Measurements from ENCODE around the gene STARD10. TPM values are rescaled to one million over a fixed set of nuclear protein-coding genes. Genes with fewer than 3 reads are reported as not detected.

STARD10 gene
- total RNA-seq, 1 donor from 2014 or later, result 66.7 TPM

- DNase-seq (ENCODE audit: low spot score), result no peak
These were observed 32.5 kb upstream of the STARD10 start for GRCh38 chr11:72826191-72826941.

- DNase-seq (ENCODE audit: low spot score), result no peak
These were observed 31.8 kb upstream of the STARD10 start for GRCh38 chr11:72825661-72826060.

DNA sequence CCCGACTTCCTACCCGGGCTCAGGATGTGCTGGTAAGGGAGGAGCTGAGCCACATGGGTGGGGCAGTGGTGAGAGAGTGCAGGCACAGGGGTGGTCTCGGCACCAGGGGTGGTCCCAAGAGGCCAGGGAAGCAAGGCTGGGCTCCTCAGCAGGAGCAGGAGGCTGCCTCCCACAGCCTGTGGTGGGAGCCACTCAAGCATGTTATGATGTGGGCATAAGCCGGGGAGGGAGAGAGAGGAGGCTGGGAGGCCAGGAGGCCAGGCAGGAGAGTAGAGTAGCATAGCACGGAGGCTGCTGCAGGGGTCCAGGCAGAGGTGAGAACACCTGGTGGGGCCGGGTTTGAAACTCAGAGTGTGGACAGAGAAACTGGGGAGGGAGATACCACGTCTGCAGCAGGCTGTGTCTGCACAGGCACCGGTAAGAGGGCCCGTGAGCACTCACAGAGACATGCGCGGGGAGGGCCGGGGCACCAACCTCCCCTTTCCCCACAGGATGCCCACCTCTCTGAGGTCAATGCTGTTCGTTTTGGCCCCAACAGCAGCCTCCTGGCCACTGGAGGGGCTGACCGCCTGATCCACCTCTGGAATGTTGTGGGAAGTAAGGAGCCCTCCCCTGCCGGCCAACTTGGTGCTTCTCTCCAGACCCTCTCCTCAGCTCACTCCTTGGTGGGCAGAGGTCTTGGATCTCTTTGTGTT, 31.1 kb upstream of the STARD10 start:
- no peak for DNase-seq (ENCODE audit: low spot score)

GRCh38 chr11:72824020-72824419, 30.2 kb upstream of the STARD10 start:
- DNase-seq (ENCODE audit: low spot score), result no peak

GRCh38 chr11:72823105-72823804, 29.4 kb upstream of the STARD10 start:
- DNase-seq (ENCODE audit: low spot score), result no peak

DNA sequence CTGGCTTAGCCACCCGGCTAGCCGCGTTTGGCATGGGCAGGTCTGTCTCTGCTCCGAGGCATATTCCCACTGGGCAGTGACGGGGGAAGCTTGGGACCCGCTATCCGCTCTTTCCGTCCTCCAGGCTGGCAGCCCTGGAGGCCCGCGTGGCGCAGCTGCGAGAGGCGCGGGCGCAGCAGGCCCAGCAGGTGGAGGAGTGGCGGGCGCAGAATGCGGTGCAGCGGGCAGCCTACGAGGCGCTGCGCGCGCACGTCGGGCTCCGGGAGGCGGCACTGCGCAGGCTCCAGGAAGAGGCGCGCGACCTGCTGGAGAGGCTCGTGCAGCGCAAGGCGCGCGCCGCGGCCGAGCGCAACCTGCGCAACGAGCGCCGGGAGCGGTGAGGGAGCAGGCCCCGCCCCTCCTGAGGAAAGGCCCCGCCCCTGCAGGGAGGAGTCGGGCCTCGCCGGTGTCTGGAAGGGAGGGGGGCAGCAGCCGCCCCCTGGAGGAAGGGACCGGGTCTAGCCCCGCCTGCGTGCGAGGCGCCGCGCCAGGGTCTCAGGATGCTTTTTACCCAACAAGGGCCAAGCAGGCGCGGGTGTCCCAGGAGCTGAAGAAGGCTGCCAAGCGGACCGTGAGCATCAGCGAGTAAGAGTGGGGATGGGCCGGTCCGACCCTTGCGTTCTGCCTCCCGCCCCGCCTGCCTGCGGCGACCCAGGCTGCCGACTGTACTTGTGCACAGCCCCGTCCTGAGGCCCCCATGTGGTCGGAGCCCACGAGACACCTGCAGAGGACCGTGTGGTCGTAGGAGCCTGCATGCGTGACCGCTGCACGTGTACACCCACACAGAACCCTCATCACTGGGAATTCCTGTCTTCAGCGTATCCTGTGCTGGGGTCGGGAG, 28.3 kb upstream of the STARD10 start:
- peak; percentile 88 for DNase-seq (ENCODE audit: low spot score)

DNA sequence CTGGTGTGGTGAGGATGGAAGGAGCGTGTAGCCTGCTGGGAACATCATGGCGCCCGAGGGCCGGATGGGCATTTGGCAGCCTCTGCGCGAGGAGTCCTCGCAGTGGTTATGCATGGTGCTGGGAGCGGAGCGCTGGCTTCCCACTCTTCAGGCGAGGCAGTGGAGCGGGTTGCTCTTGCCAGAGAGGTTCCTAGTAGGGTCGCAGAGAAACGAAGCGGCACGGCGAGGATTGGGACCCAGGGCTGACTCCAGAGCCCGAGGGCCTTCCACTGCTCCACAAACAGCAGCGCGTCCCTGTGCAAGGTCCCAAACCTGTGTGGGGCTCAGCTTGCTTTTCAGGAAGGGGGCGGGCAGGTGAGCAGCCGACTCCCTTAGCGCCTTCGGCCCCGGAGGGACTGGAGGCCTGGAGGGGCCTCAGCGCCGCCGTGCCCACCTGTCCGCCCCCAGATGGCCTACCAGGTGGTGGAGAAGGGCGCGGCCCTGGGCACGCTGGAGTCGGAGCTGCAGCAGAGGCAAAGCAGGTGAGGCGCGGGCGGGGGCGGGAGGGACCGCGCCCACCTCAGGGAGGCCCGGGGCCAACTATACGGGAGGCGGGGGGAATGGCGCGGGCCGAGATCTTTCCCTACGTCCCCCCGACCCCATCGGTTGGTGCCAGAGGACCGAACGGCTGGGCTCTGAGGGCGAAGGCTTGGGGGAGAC, 27.5 kb upstream of the STARD10 start:
- DNase-seq (ENCODE audit: low spot score), result no peak

DNA sequence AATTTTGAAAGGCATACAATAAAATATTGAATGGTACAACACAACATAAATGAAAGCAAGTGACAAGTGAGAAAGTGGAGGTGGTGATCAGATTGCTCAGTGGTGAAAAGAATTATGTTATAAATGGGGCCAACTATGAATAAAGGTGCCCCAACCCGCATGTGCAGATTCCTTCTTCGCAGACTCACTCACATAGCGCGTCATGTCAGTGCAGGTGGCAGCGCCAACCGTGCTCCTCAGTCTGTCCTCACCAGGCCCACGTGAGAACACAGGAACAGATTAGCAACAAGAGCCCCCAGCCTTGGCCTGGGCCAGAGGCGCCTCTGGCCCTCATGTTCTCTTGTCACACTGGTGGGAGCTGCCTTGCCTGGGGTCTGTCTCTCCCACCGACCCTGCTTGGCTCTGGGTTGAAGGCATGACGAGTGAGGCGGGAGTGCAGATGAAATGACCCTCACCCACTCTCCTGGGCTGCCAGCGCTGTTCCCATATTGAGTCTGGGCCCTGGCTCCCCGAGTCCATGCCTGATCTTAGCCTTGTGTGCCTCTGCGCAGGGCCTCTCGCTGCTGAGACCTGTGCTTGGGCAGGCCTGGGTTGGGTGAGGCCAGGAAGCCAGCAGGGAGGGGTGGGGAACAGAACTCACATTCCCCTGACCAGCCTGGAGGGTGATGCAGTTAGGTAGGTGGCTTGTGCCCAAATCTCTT, 26.7 kb upstream of the STARD10 start:
- DNase-seq (ENCODE audit: low spot score), result no peak

DNA sequence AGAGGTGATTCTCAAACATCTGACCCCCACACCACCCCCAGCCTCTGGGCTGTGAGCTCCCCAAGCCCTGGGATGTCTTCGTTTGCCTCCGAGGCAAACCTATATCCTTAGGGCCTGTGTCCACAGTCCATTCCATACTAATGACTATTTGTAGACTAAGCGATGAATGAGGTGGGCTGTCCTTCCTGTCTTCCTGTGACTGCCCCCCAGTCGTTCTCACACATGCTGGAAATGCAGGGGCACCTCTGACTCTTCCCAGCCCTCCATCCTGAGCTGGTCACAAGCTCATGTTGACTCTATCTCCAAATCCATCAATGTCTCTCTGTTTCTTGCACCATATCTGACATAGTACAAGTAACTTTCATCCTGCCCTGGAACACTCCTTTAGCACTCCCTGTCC, 25.1 kb upstream of the STARD10 start:
- no peak for DNase-seq (ENCODE audit: low spot score)

DNA sequence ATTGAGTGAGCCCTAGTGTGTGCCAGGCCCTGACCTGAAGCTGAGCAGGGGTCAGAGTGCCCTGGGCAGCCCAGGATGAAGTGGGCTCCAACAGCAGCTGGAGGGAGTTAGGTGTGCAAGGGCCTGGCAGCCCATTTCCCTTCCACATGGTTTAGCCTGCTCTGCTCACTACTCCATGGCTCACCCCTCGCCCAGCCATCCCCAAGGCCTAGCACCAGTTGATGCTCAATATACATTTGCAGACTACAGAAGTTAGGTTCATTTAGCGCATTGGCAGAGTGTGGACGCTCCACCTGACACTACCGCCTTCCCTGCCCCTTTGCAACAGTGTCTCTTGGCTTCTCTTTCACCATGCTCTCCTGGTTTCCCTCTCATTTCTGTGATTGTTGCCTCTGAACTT, 24.1 kb upstream of the STARD10 start:
- DNase-seq (ENCODE audit: low spot score), result no peak

- no peak for DNase-seq (ENCODE audit: low spot score)
These were observed 22.6 kb upstream of the STARD10 start for GRCh38 chr11:72816404-72816990.

DNA sequence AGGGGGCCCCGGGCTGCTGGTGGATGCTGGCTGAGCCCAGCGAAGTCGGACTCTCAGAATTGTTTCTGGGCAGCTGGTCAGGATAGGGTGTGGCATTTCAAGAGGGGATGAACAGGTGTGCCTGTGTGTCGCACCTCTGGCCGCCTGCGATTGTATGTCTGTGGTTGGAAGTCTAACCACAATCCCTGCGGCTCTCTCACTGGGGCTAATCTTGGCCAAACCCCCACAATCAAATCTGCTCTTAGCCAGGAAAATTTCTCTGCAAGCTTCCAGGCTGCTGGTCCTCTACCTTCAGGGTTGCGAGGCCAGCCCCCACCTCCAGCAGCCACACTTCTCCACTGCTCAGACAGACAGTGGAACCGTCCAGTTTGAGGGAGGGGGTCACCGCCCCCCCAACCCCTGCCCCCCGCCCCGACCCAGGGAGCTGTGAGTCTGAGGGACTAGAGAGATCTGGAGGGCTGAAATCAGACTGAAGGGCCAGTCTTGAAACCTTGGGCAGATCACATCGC, 21.3 kb upstream of the STARD10 start:
- no peak for DNase-seq (ENCODE audit: low spot score)

DNA sequence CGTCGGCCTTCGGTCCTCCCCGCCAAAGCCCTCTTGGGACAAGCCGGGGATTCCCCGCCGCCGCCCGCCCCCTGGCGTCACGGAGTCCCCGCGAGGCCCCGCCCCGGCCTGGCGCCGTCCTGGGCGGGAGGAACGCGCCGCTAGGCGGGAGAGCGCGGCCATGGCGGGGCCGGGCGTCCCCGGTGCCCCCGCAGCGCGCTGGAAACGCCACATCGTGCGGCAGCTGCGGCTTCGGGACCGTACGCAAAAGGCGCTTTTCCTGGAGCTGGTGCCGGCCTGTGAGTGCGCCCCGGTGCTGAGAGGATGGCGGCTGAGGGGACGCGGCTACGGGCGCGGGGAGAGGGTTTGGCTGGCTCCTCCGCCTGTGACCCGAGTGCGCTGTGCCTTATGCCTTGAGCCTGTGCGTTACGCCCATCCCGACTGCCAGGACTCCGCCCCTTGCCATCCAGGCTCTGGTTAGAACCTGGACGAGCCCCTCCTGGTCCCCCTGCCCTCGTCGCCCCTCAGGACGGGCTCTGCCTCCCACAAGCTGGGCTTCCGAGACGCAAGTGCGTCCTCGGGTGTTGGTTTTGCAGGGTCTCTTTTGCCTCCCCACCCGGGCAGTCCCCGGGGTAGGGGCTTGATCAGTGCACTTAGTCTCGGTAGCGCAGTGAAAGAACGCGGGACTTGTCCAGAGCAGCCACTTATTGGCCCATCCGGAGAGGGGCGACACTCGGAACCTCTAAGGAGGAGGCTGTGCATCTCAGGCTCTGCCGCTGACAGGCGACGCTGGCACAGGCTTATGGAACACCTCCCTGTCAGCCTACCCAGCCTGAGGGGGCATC, 20.7 kb upstream of the STARD10 start, which contains the start of gene ATG16L2:
Gene ATG16L2, plus strand, starts transcription at position 126 of the 824 bp plus-strand sequence. Its CDS starts 35 bp downstream, at position 161.
- DNase-seq (ENCODE audit: low spot score), result peak; percentile 88

DNA sequence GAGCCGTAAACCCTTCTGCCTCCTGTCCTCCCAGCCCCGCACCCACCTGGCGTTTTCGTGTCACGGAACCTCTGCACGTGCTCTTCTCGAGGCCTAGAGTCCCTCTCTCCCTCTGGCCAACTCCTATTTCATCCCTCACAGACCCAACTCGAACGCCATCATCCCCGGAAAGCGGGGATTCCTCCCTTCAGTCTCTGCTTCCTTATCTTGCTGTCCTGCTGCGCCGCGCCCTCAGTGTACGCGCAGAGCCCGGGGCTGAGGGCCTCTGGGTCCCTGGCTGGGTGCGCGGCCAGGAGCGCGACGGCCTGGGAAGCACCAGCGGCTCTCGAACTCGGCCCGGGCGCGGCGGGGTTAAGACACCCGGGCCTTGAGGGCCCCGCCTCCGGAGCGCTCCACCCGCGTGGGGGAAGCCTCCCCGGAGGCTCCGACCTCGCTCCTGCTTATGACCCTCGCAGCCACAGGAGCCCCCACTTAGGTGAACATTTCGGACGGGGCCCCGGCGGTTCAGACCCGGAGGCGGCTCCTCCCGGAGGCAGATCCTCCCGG, 20.0 kb upstream of the STARD10 start:
- no peak for DNase-seq (ENCODE audit: low spot score)

DNA sequence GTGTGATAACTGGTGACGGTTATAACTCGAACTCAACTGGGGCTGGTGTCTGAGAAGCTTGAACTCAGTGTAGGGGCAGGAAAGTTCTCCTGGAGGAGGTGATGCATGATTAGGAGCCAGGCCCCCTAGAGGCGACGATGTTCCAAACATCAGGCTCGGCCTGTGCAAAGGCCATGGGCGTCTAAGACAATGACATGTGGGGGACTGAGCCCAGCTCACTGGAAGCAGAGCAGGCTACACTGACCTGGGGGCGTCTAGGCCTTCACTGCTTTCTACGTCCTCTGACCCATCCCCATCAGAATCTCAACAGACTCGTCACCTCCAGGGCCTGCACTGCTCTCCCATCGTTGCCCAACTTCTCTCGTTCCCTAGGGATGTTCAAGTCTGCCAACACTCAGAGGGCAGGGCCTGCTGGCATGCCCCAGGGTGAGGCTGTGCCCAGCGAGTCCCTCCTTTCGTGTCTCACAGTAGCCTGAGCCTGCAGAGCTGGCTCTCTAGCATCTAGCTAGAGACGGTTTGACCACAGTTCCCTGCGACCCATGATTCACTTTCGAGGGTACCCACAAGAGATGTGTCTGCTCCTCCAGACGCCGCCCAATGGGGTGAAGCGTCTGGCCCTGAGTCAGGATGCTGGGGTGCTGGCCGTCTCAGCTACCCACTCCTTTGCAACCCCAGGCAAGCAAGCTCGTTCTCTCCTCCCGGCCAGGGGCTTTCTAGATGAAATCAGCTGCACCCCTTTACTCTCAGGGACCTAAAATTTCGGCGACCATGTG, 19.3 kb upstream of the STARD10 start:
- peak; percentile 56 for DNase-seq (ENCODE audit: low spot score)

DNA sequence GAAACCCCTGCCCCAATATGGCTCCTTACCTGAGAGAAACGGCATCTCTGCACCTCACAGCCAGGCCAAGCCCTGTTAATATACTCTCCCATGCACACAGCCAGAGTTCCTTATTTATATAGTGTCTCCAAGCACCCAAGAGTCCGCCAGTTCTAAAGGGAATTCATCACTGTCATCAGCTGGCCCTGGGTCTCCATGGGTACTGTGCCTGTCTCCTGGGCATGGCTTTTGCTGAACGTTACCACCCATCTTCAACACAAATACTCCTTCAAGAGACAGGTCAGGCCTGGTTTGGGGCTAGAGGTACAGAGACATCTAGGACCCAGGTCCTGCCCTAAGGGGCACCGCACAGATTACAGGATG, 18.7 kb upstream of the STARD10 start:
- peak; percentile 43 for DNase-seq (ENCODE audit: low spot score)

DNA sequence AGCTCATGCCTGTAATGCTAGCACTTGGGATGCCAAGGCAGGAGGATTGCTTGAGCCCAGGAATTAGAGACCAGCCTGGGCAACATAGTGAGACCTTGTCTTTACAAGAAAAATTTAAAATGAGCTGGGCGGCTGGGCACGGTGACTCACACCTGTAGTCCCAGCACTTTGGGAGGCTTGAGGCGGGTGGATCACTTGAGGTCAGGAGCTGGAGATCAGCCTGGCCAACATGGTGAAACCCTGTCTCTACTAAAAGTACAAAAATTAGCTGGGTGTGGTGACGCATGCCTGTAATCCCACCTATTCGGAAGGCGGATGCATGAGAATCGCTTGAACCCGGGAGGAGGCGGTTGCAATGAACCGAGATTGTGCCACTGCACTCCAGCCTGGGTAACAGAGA, 17.8 kb upstream of the STARD10 start:
- peak; percentile 33 for DNase-seq (ENCODE audit: low spot score)

DNA sequence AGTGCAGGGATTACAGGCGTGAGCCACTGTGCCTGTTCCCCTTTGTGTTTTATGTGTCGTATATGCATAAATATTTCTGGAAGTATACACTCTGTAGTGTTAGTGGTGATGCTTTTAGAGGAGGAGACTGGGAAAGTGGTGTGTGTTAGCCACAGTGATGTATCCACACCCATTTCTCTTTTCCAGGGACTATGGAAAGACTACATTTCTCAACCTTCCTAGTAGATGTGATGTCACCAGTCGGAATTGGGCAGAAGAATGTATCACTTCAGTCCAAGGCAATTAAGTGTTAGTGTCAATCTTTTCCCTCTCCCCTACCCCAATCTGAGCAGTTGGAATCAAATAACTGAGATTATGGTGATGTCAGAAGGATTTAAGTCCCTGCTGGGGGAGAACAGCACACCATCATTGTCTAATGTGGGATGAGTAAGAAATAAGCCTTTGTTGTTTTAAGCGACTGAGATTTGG, 14.5 kb upstream of the STARD10 start:
- DNase-seq (ENCODE audit: low spot score), result no peak

Data from ureter (tissue), 1 donor.